Endometrial microvascular endothelial cells (primary cell): ENCODE data around the gene XPR1. TPM values are rescaled to one million over a fixed set of nuclear protein-coding genes. Genes with fewer than 3 reads are reported as not detected.
"Not testable (repeated sequence)": the region's sequence is repeated elsewhere in the genome, so short reads cannot be mapped to it uniquely, and the experiment has no call there.

Source experiments
- in situ Hi-C: cut with HindIII; loops from 2 replicates; pipeline ENCODE4 v1.10.0; 2017; ENCODE audit warnings: low sequenced_read_pairs, low pct_unique_long_range_greater_than_20kb; ENCODE audit errors: inconsistent ontology term
- total RNA-seq: library from RNA; depleted of rRNA; stranded (reverse); fragments of >200 nt; gene quantifications from one replicate; pipeline ENCODE4 v1.2.3, GENCODE V29; 2015; ENCODE audit errors: inconsistent ontology term

Gene XPR1
- total RNA-seq, 1 donor from 2014 or later, result 25.2 TPM

DNA sequence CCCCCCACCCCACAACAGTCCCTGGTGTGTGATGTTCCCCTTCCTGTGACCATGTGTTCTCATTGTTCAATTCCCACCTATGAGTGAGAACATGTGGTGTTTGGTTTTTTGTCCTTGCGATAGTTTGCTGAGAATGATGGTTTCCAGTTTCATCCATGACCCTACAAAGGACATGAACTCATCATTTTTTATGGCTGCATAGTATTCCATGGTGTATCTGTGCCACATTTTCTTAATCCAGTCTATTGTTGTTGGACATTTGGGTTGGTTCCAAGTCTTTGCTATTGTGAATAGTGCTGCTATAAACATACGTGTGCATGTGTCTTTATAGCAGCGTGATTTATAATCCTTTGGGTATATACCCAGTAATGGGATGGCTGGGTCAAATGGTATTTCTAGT, 51.3 kb downstream of the XPR1 start:
- in situ Hi-C loops, result not testable (repeated sequence)

DNA sequence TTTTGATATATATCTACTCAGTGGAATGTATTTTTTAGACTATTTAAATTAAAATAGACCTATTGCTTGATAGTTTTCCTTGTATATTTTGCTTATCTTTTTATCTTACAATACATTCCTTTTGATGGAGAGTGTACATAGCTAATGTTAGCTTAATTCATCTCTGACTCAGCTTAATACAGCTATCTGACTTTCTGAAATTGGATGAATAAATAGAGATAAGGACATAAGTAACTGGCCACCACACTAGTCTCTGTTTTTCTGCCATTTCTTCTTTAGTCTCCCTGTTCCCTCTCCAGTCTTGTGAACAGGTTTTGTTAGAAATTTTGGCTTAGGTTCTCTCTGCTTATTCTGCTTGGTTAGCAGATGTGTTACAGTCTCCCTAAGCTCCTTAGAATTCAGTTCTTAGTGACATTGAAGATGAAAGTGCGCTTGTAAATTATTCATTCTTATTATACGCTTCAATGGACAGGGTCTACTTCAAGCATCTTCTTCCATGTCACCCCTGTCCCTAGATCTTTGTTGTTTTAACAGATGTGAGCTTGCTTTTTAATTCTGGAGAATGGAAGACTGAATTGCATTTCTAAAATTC, 59.6 kb downstream of the XPR1 start:
- in situ Hi-C loops, result no loop called here

DNA sequence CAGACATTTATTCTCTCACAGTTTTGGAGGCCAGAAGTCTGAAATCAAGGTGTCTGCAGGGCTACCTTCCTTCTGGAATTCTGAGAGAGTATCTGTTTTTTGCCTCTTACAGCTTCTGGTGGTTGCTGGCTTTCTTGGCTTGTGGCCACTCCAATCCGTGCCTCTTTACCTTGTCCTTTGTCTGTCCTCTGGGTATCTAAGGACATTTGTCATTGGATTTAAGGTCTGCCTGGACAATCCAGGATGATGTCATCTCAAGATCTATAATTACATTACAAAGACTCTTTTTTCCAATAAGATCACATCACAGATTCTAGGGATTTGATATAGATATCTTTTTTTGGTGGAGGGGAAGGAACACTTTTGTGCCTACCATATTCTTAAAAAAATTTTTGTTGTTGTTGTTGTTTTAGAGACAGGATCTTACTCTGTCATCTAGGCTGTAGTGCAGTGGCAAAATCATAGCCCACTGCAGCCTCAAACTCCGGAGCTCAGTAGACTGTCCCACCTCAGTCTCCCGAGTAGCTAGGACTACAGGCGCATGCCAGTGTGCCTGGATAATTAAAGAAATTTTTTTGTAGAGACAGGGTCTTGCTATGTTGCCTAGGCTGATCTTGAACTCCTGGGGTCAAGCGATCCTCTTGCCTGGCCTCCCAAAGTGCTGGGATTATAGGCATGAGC, 61.9 kb downstream of the XPR1 start:
- in situ Hi-C loops, result no loop called here

DNA sequence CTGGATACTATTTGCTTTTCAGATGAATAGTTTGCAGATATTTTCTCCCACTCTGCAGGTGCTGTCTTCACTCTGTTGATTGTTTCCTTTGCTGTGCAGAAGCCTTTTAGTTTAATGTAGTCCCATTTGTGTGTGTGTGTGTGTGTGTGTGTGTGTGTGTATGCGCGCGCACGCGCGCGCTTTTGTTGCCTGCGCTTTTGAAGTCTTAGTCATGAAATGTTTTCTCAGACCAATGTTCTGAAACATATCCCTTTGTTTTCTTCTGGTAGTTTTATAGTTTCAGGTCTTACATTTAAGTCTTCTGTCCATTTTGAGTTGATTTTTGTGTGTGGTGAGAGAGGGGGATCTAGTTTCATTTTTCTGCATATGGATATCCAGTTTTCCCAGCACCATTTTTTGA, 63.5 kb downstream of the XPR1 start:
- in situ Hi-C loops, result no loop called here

DNA sequence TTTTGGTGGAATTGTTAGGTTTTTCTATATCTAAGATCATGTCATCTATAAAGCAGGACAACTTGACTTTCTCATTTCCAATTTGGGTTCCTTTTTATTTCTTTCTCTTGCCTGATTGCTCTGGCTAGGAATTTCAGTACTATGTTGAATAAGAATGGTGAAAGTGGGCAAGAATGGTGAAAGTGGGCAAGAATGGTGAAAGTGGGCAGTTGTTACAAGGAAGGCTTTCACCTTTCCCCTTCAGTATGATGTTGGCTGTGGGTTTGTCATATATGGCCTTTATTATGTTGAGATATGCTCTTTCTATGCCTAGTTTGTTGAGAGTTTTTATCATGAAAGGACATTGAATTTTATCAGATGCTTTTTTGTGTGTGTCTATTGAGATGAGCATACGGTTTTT, 64.5 kb downstream of the XPR1 start:
- in situ Hi-C loops, result no loop called here

DNA sequence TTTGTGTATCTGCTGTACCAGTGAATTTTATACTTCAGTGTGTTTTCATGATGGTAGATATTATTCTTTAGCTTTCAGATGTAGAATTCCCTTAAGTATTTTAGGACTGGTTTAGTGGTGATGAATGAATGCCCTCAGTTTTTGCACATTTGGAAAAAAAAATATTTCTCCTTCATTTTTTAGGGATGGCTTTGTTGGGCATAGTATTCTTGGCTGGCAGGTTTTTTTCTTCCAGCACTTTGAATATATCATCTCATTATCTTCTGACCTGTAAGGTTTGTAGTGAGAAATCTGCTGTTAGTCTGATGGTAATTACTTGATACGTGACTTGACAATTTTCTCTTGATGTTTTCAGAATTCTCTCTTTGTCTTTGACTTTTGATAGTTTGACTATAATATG, 66.8 kb downstream of the XPR1 start:
- in situ Hi-C loops, result no loop called here

DNA sequence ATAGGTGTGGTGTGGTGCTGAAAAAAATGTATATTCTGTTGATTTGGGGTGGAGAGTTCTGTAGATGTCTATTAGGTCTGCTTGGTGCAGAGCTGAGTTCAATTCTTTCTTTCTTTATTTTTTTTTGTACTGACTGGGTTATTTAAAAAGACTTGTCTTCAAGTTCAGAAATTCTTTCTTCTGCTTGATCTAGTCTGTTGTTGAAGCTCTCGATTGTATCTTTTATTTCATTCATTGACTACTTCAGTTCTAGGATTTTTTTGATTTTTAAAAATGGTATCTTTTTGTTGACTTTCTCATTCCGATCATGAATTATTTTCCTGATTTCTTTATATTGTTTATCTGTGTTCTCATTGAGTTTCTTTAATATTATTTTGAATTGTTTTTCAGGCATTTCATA, 70.6 kb downstream of the XPR1 start:
- in situ Hi-C loops, result not testable (repeated sequence)

DNA sequence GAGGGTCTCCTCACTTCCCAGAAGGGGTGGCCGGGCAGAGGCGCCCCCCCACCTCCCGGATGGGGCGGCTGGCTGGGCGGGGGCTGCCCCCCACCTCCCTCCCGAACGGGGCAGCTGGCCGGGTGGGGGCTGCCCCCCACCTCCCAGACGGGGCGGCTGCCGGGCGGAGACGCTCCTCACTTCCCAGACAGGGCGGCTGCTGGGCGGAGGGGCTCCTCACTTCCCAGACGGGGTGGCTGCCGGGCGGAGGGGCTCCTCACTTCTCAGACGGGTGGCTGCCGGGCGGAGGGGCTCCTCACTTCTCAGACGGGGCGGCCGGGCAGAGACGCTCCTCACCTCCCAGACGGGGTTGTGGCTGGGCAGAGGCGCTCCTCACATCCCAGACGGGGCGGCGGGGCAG, 78.9 kb downstream of the XPR1 start:
- in situ Hi-C loops, result not testable (repeated sequence)

DNA sequence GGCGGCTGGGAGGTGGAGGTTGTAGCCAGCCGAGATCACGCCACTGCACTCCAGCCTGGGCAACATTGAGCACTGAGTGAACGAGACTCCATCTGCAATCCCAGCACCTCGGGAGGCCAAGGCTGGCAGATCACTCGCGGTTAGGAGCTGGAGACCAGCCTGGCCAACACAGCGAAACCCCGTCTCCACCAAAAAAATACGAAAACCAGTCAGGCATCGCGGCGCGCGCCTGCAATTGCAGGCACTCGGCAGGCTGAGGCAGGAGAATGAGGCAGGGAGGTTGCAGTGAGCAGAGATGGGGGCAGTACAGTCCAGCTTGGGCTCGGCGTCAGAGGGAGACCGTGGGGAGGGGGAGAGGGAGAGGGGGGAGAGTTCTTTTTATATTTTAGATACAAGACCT, 79.4 kb downstream of the XPR1 start:
- in situ Hi-C loops, result not testable (repeated sequence)

DNA sequence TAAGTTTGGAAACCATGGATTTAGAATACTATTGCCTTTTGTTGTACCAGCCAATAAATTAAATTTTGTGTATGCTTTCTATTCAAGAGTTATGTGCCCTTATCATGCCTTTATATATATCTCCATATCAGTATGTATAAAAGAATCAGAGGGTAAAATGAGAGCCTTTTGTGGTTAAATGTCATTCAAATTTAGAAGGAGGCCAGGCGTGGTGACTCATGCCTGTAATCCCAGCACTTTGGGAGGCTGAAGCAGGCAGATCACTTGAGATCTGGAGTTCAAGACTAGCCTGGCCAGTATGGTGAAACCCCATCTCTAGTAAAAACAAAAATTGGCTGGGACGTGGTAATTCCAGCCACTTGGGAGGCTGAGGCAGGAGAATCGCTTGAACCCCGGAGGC, 88.9 kb downstream of the XPR1 start:
- in situ Hi-C loops, result no loop called here

DNA sequence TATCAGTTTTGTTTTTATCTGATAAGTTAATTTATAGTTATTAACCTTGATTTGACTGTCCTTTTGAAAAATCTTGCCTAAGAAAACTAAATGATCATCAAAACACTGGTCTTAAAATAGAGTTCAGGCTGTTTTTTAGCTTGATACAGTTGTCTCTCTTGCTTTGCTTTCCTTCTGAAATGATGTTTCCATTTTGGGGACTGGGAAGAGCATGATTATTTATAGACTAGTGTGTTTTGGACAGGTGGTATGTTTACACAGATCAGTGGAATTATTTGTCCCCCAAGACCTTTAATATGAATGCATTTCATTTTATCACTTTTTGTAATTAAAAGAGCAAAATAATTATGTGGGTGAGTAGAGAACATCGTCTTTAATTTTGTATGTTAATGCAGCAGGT, 90.8 kb downstream of the XPR1 start:
- in situ Hi-C loops, result no loop called here

DNA sequence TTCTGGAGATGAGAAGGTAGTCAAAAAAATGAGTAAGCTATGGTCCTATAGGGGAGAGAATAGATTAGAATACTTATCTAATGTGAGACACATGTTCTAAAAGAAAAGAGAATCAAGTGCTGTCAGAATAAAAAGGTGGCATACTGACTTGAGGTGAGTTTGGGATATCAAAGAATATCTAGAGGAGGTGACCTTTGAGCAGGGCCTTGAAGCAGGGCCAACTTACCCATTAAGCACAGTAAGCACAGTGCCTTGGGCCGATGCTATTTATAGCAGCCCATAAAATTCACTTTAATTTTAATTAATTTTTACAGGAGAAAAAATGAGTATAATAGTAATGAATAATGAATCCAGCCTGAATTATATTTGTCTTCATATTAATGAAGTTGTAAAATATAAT, 92.2 kb downstream of the XPR1 start:
- in situ Hi-C loops, result no loop called here

DNA sequence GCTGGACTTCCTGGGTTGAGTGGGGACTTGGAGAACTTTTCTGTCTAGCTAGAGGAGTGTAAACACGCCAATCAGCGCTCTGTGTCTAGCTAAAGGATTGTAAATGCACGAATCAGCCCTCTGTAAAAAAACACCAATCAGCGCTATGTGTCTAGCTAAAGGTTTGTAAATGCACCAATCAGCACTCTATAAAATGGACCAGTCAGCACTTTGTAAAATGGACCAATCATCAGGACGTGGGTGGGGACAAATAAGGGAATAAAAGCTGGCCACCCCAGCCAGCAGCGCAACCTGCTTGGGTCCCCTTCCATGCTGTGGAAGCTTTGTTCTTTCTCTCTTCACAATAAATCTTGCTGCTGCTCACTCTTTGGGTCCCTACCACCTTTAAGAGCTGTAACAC, 94.2 kb downstream of the XPR1 start:
- in situ Hi-C loops, result not testable (repeated sequence)

DNA sequence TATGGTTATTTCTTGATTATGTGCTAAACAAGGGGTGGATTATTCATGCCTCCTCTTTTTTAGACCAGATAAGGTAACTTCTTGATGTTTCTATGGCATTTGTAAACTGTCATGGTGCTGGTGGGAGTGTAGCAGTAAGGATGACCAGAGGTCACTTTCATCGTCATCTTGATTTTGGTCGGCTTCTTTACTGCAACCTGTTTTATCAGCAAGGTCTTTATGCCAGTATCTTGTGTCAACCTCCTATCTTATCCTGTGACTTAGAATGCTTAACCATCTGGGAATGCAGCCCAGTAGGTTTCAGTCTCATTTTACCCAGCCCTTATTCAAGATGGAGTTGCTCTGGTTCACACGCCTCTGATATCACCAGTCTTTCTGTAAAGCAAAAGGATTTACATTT, 95.9 kb downstream of the XPR1 start:
- in situ Hi-C loops, result not testable (repeated sequence)

DNA sequence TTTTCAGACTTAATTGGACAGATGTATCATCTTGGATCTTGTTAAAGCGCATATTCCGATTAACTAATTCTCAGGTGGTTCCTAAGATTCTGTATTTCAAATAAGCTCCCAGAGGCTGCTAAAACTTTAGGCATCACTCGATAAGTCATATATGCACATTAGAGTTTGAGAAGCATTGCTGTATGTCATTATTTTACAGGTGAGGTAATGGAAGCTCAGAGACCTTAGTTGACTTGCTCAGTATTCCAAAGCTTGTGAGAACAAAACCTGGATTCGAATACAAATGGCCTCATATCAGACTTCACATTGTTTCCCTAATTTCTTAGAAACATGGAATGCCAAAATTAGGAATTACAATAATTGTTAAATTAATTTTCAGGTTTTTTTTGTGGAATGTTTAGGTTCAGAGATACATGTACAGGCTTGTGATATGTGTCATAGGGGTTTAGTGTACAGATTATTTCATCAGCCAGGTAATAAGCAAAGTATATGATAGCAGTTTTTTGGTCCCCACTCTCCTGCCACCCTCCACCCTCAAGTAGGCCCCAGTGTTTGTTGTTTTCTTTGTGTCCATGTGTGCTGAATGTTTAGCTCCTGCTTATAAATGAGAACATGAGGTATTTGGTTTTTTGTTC, 96.8 kb downstream of the XPR1 start:
- in situ Hi-C loops, result no loop called here

DNA sequence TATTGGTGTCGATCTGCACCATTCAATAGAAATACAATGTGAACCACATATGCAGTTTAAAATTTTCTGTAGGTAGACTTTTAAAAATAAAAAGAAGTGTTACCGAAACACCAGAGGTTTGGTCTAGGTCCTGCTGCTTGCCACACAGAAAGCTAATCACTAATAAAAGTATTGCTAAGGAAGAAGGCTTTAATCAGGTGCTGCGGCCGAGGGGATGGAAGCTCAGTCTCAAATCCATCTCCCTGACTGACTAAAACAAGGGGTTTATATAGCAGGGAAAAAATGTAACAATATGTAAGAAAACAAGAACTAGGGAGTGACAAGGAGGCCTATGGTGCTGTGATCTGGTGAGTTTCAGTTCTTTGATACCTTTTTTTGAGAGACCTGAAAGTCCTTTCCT, 99.3 kb downstream of the XPR1 start:
- in situ Hi-C loops, result no loop called here

DNA sequence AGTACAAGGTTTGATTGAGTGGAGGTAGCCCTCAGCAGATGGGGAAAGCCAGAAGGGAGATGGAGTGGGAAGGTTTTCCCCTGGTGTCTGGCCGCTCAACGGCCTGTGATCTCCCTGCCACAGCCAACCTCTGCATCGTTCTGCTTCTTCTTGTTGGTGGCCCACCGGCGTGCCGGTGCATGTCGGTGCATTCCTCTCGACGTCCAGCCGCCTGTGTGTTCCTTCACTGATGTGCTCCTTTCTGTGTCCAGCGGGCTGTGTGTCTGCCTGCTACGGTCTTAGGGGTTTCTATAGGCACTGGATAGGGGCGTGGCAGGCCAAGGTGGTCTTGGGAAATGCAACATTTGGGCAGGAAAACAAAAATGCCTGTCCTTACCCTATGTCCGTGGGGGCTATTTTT, 101.0 kb downstream of the XPR1 start:
- in situ Hi-C loops, result no loop called here

DNA sequence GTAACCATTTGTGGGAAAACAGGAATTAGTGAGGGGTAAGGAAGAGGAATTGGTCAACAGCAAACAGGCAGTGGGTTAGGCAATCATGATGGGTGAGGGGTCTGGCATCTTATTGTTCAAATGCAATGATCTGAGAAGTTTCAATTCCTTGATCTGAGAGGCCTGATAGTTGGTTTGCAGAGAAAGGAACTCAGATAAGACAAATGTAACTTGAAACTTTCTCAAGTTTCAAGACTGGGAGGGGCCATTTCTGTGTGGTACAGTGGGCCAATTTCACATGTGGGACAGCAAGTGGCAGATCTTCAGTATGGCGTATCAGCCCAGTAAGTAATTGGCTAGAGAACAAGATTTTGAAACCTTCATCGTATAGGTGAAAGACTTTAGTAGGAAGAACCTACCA, 102.5 kb downstream of the XPR1 start:
- in situ Hi-C loops, result no loop called here

DNA sequence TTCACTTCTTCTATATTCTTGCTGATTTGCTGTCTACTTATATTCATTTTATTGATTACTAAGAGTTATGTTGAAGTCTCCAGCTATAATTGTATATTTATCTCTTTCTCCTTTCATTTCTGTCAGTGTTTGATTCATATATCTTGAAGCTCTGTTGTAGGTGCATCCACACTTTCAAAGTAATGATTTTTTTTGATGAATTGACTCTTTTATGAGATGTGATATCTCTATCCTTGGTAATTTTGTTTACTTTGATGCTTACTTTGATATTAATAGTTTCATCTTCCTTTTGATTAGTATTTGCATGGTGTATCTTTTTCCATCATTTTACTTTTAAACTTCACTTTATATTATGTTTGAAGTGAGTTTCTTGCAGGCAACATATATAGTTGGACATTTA, 110.8 kb downstream of the XPR1 start:
- in situ Hi-C loops, result no loop called here

DNA sequence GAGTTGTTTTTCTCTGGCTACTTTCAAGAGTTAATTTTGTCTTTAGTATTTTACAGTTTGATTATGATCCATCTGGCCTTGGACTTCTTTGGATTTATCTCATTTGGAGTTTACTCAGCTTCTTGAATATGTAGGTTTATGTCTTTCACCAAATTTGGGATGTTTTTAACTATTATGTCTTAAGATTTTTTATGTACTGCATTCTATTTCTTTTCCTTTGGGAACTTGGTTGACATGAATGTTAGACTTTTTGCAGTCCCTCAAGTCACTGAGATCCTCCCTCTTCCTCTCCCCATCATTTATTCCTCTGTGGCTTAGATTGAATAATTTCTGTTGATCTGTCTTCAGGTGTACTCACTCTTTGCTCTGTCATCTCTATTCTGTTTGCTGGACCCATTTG, 112.0 kb downstream of the XPR1 start:
- in situ Hi-C loops, result no loop called here

DNA sequence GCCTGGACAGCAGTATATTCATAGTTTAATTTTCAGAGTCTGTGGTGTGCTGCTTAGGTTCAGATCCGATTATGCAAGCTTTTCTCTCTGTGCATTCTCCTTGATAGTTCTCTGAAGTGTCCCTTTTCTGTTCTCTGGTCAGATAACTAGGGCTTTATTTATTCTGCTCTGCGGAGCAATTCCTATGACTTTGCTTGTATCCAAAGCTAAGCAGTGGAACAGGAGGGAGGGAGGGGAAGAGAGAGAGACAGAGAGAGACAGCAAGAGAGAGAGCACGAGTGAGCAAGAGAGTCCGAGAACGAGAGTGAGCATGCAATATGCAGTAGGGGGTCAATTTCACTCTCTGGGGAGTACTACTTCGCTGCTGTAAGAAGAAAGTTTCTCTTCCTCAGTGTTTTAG, 113.3 kb downstream of the XPR1 start:
- in situ Hi-C loops, result no loop called here
